GM21447 (cell line): Measurements from ENCODE around the gene ARMH4.

Experiments used
- ATAC-seq: cut with Tn5 transposase; IDR thresholded peaks from one replicate; pipeline ENCODE4 v1.9.1; 2021; ENCODE audit not compliant: unreplicated experiment

The ARMH4 gene

GRCh38 chr14:58152014-58152857, at the start of gene ARMH4:
TSS of gene ARMH4 (minus strand) at chr14:58152213. CDS start at chr14:58139358, 12,855 bp downstream.
- peak; percentile 97 for ATAC-seq

GRCh38 chr14:58200846-58201245, 48.8 kb upstream of the ARMH4 start:
- ATAC-seq, result no peak

GRCh38 chr14:58200480-58200841, 48.4 kb upstream of the ARMH4 start:
- peak; percentile 12 for ATAC-seq

- ATAC-seq, result peak; percentile 90
These were observed 47.9 kb upstream of the ARMH4 start, which contains the start of gene ACTR10 for GRCh38 chr14:58199726-58200479. TSS of gene ACTR10 (plus strand) at chr14:58200149. CDS start at chr14:58200218, 69 bp downstream.

- no peak for ATAC-seq
These were observed 46.1 kb upstream of the ARMH4 start for GRCh38 chr14:58198086-58198485.

- no peak for ATAC-seq
These were observed 44.2 kb upstream of the ARMH4 start for GRCh38 chr14:58196198-58196597.

GRCh38 chr14:58193542-58193941, 41.5 kb upstream of the ARMH4 start:
- ATAC-seq, result no peak

GRCh38 chr14:58191763-58192601, 40.0 kb upstream of the ARMH4 start:
- ATAC-seq, result no peak

GRCh38 chr14:58189176-58189575, 37.2 kb upstream of the ARMH4 start:
- no peak for ATAC-seq

- ATAC-seq, result no peak
These were observed 25.1 kb upstream of the ARMH4 start for GRCh38 chr14:58177125-58177524.

- ATAC-seq, result peak; percentile 87
These were observed 19.1 kb upstream of the ARMH4 start for GRCh38 chr14:58171090-58171489.

GRCh38 chr14:58167891-58168290, 15.9 kb upstream of the ARMH4 start:
- no peak for ATAC-seq

- ATAC-seq, result no peak
These were observed 15.0 kb upstream of the ARMH4 start for GRCh38 chr14:58167057-58167456.

- ATAC-seq, result peak; percentile 67
These were observed 14.3 kb upstream of the ARMH4 start for GRCh38 chr14:58166005-58166983.

- no peak for ATAC-seq
These were observed 8.5 kb upstream of the ARMH4 start for GRCh38 chr14:58160561-58160960.

GRCh38 chr14:58151133-58152013, 640 bp downstream of the ARMH4 start:
- peak; percentile 33 for ATAC-seq

GRCh38 chr14:58150243-58150805, 1.7 kb downstream of the ARMH4 start:
- no peak for ATAC-seq

GRCh38 chr14:58149196-58149595, 2.8 kb downstream of the ARMH4 start:
- ATAC-seq, result no peak

GRCh38 chr14:58146399-58146798, 5.6 kb downstream of the ARMH4 start:
- ATAC-seq, result no peak
